MM.1S (cell line): ENCODE data around the gene IL12RB1.
"Not testable (repeated sequence)": the region's sequence is repeated elsewhere in the genome, so short reads cannot be mapped to it uniquely, and the experiment has no call there.

ENCODE experiments used
- DNase-seq: peaks from one replicate; pipeline ENCODE4 v3.0.0-alpha.2; 2015
- H2AFZ ChIP-seq: fragments of 300-600 bp; sonication (generic); 2 replicates; pipeline ENCODE4 v1.6.0; 2016; ENCODE audit warnings: antibody characterized with exemption, low read length
- H3F3A ChIP-seq: fragments of 300-600 bp; sonication (generic); 2 replicates; pipeline ENCODE4 v1.6.1; 2016; ENCODE audit warnings: mild to moderate bottlenecking, antibody characterized with exemption, low read length, moderate library complexity, mixed read lengths; ENCODE audit not compliant: insufficient read depth
- H3K27ac ChIP-seq: fragments of 300-600 bp; sonication (generic); 2 replicates; pipeline ENCODE4 v1.5.1; 2016; ENCODE audit warnings: mild to moderate bottlenecking, low read length
- H3K27me3 ChIP-seq: fragments of 300-600 bp; sonication (generic); replicated peaks from 2 replicates; pipeline ENCODE4 v1.6.0; 2016; ENCODE audit warnings: low read length; ENCODE audit not compliant: insufficient read depth
- H3K36me3 ChIP-seq: fragments of 300-600 bp; sonication (generic); replicated peaks from 2 replicates; pipeline ENCODE4 v1.6.1; 2016; ENCODE audit warnings: mild to moderate bottlenecking, low read length, mixed read lengths; ENCODE audit not compliant: insufficient read depth
- H3K4me1 ChIP-seq: fragments of 300-600 bp; sonication (generic); 2 replicates; pipeline ENCODE4 v1.6.1; 2016; ENCODE audit warnings: low read length, mixed read lengths
- H3K4me2 ChIP-seq: fragments of 300-600 bp; sonication (generic); 2 replicates; pipeline ENCODE4 v1.6.0; 2016; ENCODE audit warnings: low read depth, low read length
- H3K4me3 ChIP-seq: fragments of 300-600 bp; sonication (generic); 2 replicates; pipeline ENCODE4 v1.5.1; 2016; ENCODE audit warnings: low read length, mixed read lengths
- H3K79me2 ChIP-seq: fragments of 300-600 bp; sonication (generic); 2 replicates; pipeline ENCODE4 v1.6.1; 2016; ENCODE audit warnings: mixed run types, low read length, mixed read lengths
- H3K9ac ChIP-seq: fragments of 300-600 bp; sonication (generic); 2 replicates; pipeline ENCODE4 v1.6.1; 2016; ENCODE audit warnings: low read length, mixed read lengths
- H3K9me2 ChIP-seq: fragments of 300-600 bp; sonication (generic); replicated peaks from 2 replicates; pipeline ENCODE4 v1.6.1; 2016; ENCODE audit warnings: mild to moderate bottlenecking, low read length, mixed read lengths; ENCODE audit not compliant: insufficient read depth
- H3K9me3 ChIP-seq: fragments of 300-600 bp; sonication (generic); replicated peaks from 2 replicates; pipeline ENCODE4 v1.6.1; 2016; ENCODE audit warnings: mild to moderate bottlenecking, low read length, mixed read lengths; ENCODE audit not compliant: insufficient read depth
- H4K20me1 ChIP-seq: fragments of 300-600 bp; sonication (generic); 2 replicates; pipeline ENCODE4 v1.6.1; 2016; ENCODE audit warnings: mild to moderate bottlenecking, low read length, moderate library complexity, mixed read lengths; ENCODE audit not compliant: insufficient read depth
- EZH2 ChIP-seq: fragments of 300-600 bp; sonication (generic); optimal IDR thresholded peaks from 2 replicates; pipeline ENCODE3; 2017; ENCODE audit warnings: low read depth, mild to moderate bottlenecking, antibody characterized with exemption, low read length, mixed read lengths
- EZH2phosphoT487 ChIP-seq: fragments of 300-600 bp; sonication (generic); IDR thresholded peaks from 2 replicates; pipeline ENCODE4 v1.6.1; 2018; ENCODE audit warnings: antibody characterized with exemption, low read length
- TF ChIP-seq, protein P1 (sequence below): fragments of 300-600 bp; sonication (generic); IDR thresholded peaks from 2 replicates; pipeline ENCODE4 v1.5.1; 2016; ENCODE audit warnings: antibody characterized with exemption, low read length, mixed read lengths

IL12RB1 gene

DNA sequence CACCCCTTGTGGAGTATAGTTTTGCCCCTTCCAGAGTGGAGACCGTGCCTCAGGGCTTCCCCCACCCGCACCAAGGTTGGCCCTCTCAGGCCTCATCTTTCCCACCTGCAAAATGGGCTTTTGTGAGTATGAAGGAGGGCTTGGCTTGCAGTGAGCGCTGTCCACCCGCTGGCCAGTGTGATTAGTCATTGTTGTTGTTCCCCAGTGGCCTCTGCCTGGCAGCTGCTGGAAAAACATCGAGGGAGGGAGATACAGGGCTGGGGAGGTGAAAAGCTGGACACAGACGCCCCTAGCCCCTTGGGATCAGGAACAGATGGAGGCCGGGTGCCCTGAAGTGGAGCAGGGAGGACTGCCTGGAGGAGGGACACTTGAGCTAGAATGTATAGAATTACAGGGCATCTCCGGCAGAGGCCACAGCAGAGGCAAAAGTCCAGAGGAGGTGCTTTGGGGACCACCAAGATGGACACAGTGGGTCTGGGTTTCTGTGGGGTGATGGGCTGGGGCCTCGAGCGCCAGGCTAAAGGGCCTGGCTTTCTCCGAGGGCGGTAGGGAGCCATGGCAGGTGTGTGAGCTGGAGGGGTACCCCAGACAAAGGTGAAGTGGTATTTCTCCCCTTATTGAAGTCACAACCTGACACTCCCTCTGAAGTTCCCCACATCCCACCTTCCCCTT, 3.9 kb upstream of the IL12RB1 start:
- TF ChIP-seq EZH2phosphoT487 (no peak), EZH2 (no peak)
- TF ChIP-seq, protein P1, sequence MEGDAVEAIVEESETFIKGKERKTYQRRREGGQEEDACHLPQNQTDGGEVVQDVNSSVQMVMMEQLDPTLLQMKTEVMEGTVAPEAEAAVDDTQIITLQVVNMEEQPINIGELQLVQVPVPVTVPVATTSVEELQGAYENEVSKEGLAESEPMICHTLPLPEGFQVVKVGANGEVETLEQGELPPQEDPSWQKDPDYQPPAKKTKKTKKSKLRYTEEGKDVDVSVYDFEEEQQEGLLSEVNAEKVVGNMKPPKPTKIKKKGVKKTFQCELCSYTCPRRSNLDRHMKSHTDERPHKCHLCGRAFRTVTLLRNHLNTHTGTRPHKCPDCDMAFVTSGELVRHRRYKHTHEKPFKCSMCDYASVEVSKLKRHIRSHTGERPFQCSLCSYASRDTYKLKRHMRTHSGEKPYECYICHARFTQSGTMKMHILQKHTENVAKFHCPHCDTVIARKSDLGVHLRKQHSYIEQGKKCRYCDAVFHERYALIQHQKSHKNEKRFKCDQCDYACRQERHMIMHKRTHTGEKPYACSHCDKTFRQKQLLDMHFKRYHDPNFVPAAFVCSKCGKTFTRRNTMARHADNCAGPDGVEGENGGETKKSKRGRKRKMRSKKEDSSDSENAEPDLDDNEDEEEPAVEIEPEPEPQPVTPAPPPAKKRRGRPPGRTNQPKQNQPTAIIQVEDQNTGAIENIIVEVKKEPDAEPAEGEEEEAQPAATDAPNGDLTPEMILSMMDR: no peak
- Histone ChIP-seq H3K36me3 (no peaks in the 10 kb centered on the region), H4K20me1 (no peaks in the 10 kb centered on the region), H3K27me3 (no peaks in the 10 kb centered on the region), H3K27ac (no peak overlapping the region), H3K4me1 (no peaks in the 10 kb centered on the region; the same call in 1 of the 2 replicates), H3K9me3 (no peaks in the 10 kb centered on the region), H3K4me3 (no peak overlapping the region), H3K79me2 (no peaks in the 10 kb centered on the region), H3F3A (peaks cover 3% of the 10 kb centered on the region; the same call in 1 of the 2 replicates), H3K4me2 (no peak overlapping the region), H3K9ac (no peak overlapping the region), H2AFZ (peak overlapping the region; percentile 52; the same call in 1 of the 2 replicates), H3K9me2 (no peaks in the 10 kb centered on the region)
- no peak for DNase-seq

- H4K20me1 ChIP-seq: no peaks in the 10 kb centered on the region
- TF ChIP-seq, protein P1: no peak
- TF ChIP-seq EZH2phosphoT487 (no peak), EZH2 (no peak)
- H3K4me2 ChIP-seq: no peak overlapping the region
- H3K4me3 ChIP-seq: no peak overlapping the region
- H3K9me3 ChIP-seq: no peaks in the 10 kb centered on the region
- H3K9ac ChIP-seq: no peak overlapping the region
- no peaks in the 10 kb centered on the region for H3K27me3 ChIP-seq
- no peaks in the 10 kb centered on the region for H3K9me2 ChIP-seq
- H3K4me1 ChIP-seq: no peaks in the 10 kb centered on the region; the same call in 1 of the 2 replicates
- H3F3A ChIP-seq: peaks cover 3% of the 10 kb centered on the region; the same call in 1 of the 2 replicates
- H3K36me3 ChIP-seq: no peaks in the 10 kb centered on the region
- no peak overlapping the region for H3K27ac ChIP-seq
- H3K79me2 ChIP-seq: no peaks in the 10 kb centered on the region
- H2AFZ ChIP-seq: no peak overlapping the region
- DNase-seq: no peak
Observed at GRCh38 chr19:18089726-18090125, 3.0 kb upstream of the IL12RB1 start.

GRCh38 chr19:18089096-18089541, 2.4 kb upstream of the IL12RB1 start:
- H3K79me2 ChIP-seq, H3K36me3 ChIP-seq, H3K9me3 ChIP-seq, H3K4me2 ChIP-seq, H3K9me2 ChIP-seq, H3K4me1 ChIP-seq, H3K4me3 ChIP-seq, DNase-seq, H3F3A ChIP-seq, H3K9ac ChIP-seq, H3K27ac ChIP-seq, H2AFZ ChIP-seq, H3K27me3 ChIP-seq, H4K20me1 ChIP-seq: not testable (repeated sequence)
